ENCODE measurements around the gene NMT2. TPM values are rescaled to one million over a fixed set of nuclear protein-coding genes. Genes with fewer than 3 reads are reported as not detected.

Gene NMT2
- total and polyA plus RNA-seq, 10 of the 15 experiments (the other 5 are each of a cell fraction or from before 2014, with no cell fraction given), result 4.9 to 12.0 (median 9.2) TPM

DNA sequence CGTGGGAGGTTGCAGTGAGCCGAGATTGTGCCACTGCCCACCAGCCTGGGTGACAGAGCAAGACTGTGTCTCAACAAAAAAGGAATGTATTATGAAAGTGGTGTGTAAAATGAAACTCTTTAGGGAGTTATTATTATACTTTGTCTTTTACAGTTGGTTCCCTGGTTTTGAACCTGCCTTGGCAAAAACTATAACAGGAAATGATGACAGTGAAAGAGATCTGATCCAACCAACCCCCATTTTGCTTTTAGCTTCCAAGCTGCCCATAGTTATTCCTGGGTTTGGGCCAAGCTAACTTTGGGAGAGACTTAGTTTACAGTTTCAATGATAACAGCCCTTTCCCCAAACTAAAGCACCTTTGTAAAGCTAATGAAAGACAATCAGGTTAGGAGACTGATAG, 34.1 kb upstream of the NMT2 start:
- peak overlapping the region; percentile 34; the same call in 1 of the 2 replicates for H2AFZ ChIP-seq (ENCODE audit: control insufficient read depth, low read depth, low read length)
- H3K9ac ChIP-seq (ENCODE audit: control insufficient read depth, insufficient read depth, low read length), result no peak overlapping the region
- no peaks in the 10 kb centered on the region for H3K9me3 ChIP-seq (replicated peaks; ENCODE audit: control insufficient read depth, insufficient read depth, low read length)
- H3K27ac ChIP-seq (ENCODE audit: control insufficient read depth, insufficient read depth), result no peak overlapping the region
- intact Hi-C loops (cut with micrococcal nuclease; ENCODE audit: unreplicated experiment), result no loop called here
- no peaks in the 10 kb centered on the region for H3K4me1 ChIP-seq (ENCODE audit: control insufficient read depth, insufficient read depth, low read length)
- H4K20me1 ChIP-seq (ENCODE audit: control insufficient read depth, insufficient read depth), result no peaks in the 10 kb centered on the region
- ATAC-seq (no peak), FAIRE-seq (no peak), DNase-seq (ENCODE audit: low read depth, low spot score) (no peak)
- H3K4me2 ChIP-seq (ENCODE audit: control insufficient read depth, insufficient read depth), result no peak overlapping the region
- CTCF ChIA-PET, result interaction anchor here (0.7 kb wide), 1 partner anchor 28 kb away, joined by 3 read pairs; no protein-coding TSS in a partner anchor
- no peaks in the 10 kb centered on the region for H3K27me3 ChIP-seq (replicated peaks in 1 of 2; ENCODE audit: control insufficient read depth in 2 of 2, insufficient read depth in 2 of 2, low read length in 1 of 2)
- RAD21 ChIA-PET (ENCODE audit: unreplicated experiment), result no interaction called here
- WGBS (ENCODE audit: insufficient coverage, insufficient replicate concordance, low lambda C conversion rate, missing lambda C conversion rate), result 53% methylated on average over 2 of the region's 2 CpGs
- no peak overlapping the region for H3K4me3 ChIP-seq
- H3K79me2 ChIP-seq (ENCODE audit: control insufficient read depth, insufficient read depth, low read length), result no peaks in the 10 kb centered on the region
- in situ Hi-C loops (cut with MboI), result no loop called here
- no peaks in the 10 kb centered on the region for H3K36me3 ChIP-seq (ENCODE audit: control insufficient read depth in 2 of 2, insufficient read depth in 2 of 2, low read length in 1 of 2)
- SMC1A ChIA-PET (ENCODE audit: uncharacterized antibody, unreplicated experiment), result no interaction called here
- no peak for TF ChIP-seq SP1 (IDR thresholded peaks at IDR 0.05; ENCODE audit: low read depth, low read length)
- TF ChIP-seq CEBPB (IDR thresholded peaks at IDR 0.05; ENCODE audit: borderline replicate concordance in 1 of 2, low read depth in 2 of 2, low read length in 2 of 2), result no peak
- no peak for TF ChIP-seq FOXK2 (IDR thresholded peaks at IDR 0.05)
- no peak for TF ChIP-seq SPI1 (IDR thresholded peaks at IDR 0.05; ENCODE audit: borderline replicate concordance, insufficient read depth, low read depth, low read length)
- no peak for TF ChIP-seq IRF5 (IDR thresholded peaks at IDR 0.05; ENCODE audit: borderline replicate concordance)
- no peak for TF ChIP-seq GATAD2B (conservative IDR thresholded peaks at IDR 0.05; ENCODE audit: low read depth)
- TF ChIP-seq, protein P1, sequence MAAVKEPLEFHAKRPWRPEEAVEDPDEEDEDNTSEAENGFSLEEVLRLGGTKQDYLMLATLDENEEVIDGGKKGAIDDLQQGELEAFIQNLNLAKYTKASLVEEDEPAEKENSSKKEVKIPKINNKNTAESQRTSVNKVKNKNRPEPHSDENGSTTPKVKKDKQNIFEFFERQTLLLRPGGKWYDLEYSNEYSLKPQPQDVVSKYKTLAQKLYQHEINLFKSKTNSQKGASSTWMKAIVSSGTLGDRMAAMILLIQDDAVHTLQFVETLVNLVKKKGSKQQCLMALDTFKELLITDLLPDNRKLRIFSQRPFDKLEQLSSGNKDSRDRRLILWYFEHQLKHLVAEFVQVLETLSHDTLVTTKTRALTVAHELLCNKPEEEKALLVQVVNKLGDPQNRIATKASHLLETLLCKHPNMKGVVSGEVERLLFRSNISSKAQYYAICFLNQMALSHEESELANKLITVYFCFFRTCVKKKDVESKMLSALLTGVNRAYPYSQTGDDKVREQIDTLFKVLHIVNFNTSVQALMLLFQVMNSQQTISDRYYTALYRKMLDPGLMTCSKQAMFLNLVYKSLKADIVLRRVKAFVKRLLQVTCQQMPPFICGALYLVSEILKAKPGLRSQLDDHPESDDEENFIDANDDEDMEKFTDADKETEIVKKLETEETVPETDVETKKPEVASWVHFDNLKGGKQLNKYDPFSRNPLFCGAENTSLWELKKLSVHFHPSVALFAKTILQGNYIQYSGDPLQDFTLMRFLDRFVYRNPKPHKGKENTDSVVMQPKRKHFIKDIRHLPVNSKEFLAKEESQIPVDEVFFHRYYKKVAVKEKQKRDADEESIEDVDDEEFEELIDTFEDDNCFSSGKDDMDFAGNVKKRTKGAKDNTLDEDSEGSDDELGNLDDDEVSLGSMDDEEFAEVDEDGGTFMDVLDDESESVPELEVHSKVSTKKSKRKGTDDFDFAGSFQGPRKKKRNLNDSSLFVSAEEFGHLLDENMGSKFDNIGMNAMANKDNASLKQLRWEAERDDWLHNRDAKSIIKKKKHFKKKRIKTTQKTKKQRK (IDR thresholded peaks at IDR 0.05; ENCODE audit: low read depth, low read length), result no peak
- TF ChIP-seq EP300 (IDR thresholded peaks at IDR 0.05; ENCODE audit: borderline replicate concordance in 1 of 2, control insufficient read depth in 1 of 2, low read depth in 2 of 2, low read length in 2 of 2), result no peak
- TF ChIP-seq USF2 (IDR thresholded peaks at IDR 0.05; ENCODE audit: borderline replicate concordance, low read depth, low read length), result no peak
- no peak for TF ChIP-seq NBN (IDR thresholded peaks at IDR 0.05)
- no peak for TF ChIP-seq HDGF (IDR thresholded peaks at IDR 0.05)
- TF ChIP-seq, protein P2, sequence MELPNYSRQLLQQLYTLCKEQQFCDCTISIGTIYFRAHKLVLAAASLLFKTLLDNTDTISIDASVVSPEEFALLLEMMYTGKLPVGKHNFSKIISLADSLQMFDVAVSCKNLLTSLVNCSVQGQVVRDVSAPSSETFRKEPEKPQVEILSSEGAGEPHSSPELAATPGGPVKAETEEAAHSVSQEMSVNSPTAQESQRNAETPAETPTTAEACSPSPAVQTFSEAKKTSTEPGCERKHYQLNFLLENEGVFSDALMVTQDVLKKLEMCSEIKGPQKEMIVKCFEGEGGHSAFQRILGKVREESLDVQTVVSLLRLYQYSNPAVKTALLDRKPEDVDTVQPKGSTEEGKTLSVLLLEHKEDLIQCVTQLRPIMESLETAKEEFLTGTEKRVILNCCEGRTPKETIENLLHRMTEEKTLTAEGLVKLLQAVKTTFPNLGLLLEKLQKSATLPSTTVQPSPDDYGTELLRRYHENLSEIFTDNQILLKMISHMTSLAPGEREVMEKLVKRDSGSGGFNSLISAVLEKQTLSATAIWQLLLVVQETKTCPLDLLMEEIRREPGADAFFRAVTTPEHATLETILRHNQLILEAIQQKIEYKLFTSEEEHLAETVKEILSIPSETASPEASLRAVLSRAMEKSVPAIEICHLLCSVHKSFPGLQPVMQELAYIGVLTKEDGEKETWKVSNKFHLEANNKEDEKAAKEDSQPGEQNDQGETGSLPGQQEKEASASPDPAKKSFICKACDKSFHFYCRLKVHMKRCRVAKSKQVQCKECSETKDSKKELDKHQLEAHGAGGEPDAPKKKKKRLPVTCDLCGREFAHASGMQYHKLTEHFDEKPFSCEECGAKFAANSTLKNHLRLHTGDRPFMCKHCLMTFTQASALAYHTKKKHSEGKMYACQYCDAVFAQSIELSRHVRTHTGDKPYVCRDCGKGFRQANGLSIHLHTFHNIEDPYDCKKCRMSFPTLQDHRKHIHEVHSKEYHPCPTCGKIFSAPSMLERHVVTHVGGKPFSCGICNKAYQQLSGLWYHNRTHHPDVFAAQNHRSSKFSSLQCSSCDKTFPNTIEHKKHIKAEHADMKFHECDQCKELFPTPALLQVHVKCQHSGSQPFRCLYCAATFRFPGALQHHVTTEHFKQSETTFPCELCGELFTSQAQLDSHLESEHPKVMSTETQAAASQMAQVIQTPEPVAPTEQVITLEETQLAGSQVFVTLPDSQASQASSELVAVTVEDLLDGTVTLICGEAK (IDR thresholded peaks at IDR 0.05; ENCODE audit: borderline replicate concordance), result no peak
- POLR2A ChIA-PET, result no interaction called here
- no TSS peak for BruUV-seq (replicated peaks)

All from GM12878 (cell line).